ENCODE data around the gene MEGF11.

MEGF11 gene

GRCh38 chr15:66117841-66118240, 135.7 kb downstream of the MEGF11 start:
- FAIRE-seq (no peak), DNase-seq (ENCODE audit: insufficient read length, low spot score) (no peak)
- no peak for TF ChIP-seq CTCF (IDR thresholded peaks at IDR 0.05; ENCODE audit: insufficient read depth, missing control alignments)

- no peak for DNase-seq (ENCODE audit: insufficient read length, low spot score)
- FAIRE-seq, result no peak
- no peak for TF ChIP-seq CTCF (IDR thresholded peaks at IDR 0.05; ENCODE audit: insufficient read depth, missing control alignments)
Observed at GRCh38 chr15:66115568-66116206, 137.9 kb downstream of the MEGF11 start.

- FAIRE-seq (no peak), DNase-seq (ENCODE audit: insufficient read length, low spot score) (no peak)
- TF ChIP-seq CTCF (IDR thresholded peaks at IDR 0.05; ENCODE audit: insufficient read depth, missing control alignments), result no peak
Observed at GRCh38 chr15:66114863-66115425, 138.6 kb downstream of the MEGF11 start.

GRCh38 chr15:66112388-66112787, 141.2 kb downstream of the MEGF11 start:
- FAIRE-seq, result no peak
- DNase-seq (ENCODE audit: insufficient read length, low spot score), result no peak
- no peak for TF ChIP-seq CTCF (IDR thresholded peaks at IDR 0.05; ENCODE audit: insufficient read depth, missing control alignments)

- no peak for FAIRE-seq
- no peak for DNase-seq (ENCODE audit: insufficient read length, low spot score)
Observed at GRCh38 chr15:66111363-66111762, 142.2 kb downstream of the MEGF11 start.

GRCh38 chr15:66110864-66111263, 142.7 kb downstream of the MEGF11 start:
- no peak for DNase-seq (ENCODE audit: insufficient read length, low spot score)
- TF ChIP-seq CTCF (IDR thresholded peaks at IDR 0.05; ENCODE audit: insufficient read depth, missing control alignments), result no peak
- FAIRE-seq, result no peak

More at GRCh38 chr15:66111363-66111762, 142.2 kb downstream of the MEGF11 start:
- TF ChIP-seq CTCF (IDR thresholded peaks at IDR 0.05; ENCODE audit: insufficient read depth, missing control alignments), result no peak

GRCh38 chr15:66109826-66110225, 143.7 kb downstream of the MEGF11 start:
- TF ChIP-seq CTCF (IDR thresholded peaks at IDR 0.05; ENCODE audit: insufficient read depth, missing control alignments), result no peak
- DNase-seq (ENCODE audit: insufficient read length, low spot score) (no peak), FAIRE-seq (no peak)

Data from D721Med (cell line).